ENCODE results near the gene POLK. TPM values are rescaled to one million over a fixed set of nuclear protein-coding genes. Genes with fewer than 3 reads are reported as not detected.
A peak's percentile ranks its signal among the peaks of the same experiment; 100 is the strongest.
"Not testable (repeated sequence)": the region's sequence is repeated elsewhere in the genome, so short reads cannot be mapped to it uniquely, and the experiment has no call there.

POLK gene
- total RNA-seq, 1 donor = 34.7 TPM

- peaks cover 10% of the 10 kb centered on the region for H3K4me1 ChIP-seq (ENCODE audit: insufficient read depth, low read length)
- no peaks in the 10 kb centered on the region for H4K20me1 ChIP-seq (ENCODE audit: insufficient read depth, low read length)
- H3K27ac ChIP-seq (ENCODE audit: low read depth, low read length) = no peak overlapping the region
These were observed 92.1 kb downstream of the POLK start for GRCh38 chr5:75603821-75604220.

DNA sequence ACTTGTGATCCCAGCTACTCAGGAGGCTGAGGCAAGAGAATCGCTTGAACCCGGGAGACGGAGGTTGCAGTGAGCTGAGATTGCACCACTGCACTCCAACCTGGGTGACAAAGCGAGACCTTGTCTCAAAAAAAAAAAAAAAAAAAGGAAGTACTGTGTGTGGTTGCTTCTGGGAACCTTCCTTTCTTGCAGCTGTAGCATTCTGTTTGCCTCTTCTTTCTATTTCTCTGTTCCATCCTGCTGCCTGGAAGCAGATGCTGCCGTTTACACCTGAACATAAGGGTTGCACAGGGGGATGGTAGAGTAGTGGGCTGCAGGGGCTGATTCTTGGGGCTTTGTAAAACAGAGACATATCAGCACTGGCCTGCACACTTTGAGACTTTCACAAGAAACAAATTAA is 95.7 kb downstream of the POLK start:
- H4K20me1 ChIP-seq (ENCODE audit: insufficient read depth, low read length); H3K4me2 ChIP-seq (ENCODE audit: insufficient read depth, low read length); H3K36me3 ChIP-seq (ENCODE audit: insufficient read depth, low read length); H3K79me2 ChIP-seq (ENCODE audit: insufficient read depth, low read length); DNase-seq (ENCODE audit: insufficient read length, low spot score, missing footprints); H2AFZ ChIP-seq (ENCODE audit: low read length); H3K27ac ChIP-seq (ENCODE audit: low read depth, low read length); H3K4me3 ChIP-seq (ENCODE audit: insufficient read depth, low read length); H3K27me3 ChIP-seq (ENCODE audit: insufficient read depth, low read length); H3K9me3 ChIP-seq (ENCODE audit: low read depth, low read length): not testable (repeated sequence)
- peaks cover 14% of the 10 kb centered on the region for H3K4me1 ChIP-seq (ENCODE audit: insufficient read depth, low read length)

More at GRCh38 chr5:75603821-75604220, 92.1 kb downstream of the POLK start:
- no peak overlapping the region for H3K4me2 ChIP-seq (ENCODE audit: insufficient read depth, low read length)
- no peak overlapping the region for H3K4me3 ChIP-seq (ENCODE audit: insufficient read depth, low read length)
- no peak overlapping the region for H2AFZ ChIP-seq (ENCODE audit: low read length)
- H3K27me3 ChIP-seq (ENCODE audit: insufficient read depth, low read length) = no peaks in the 10 kb centered on the region
- no peak for DNase-seq (ENCODE audit: insufficient read length, low spot score, missing footprints)
- H3K9me3 ChIP-seq (ENCODE audit: low read depth, low read length) = no peaks in the 10 kb centered on the region
- TF ChIP-seq CTCF (IDR thresholded peaks at IDR 0.05; ENCODE audit: extremely low read depth, low read depth, low read length) = no peak
- H3K79me2 ChIP-seq (ENCODE audit: insufficient read depth, low read length) = no peaks in the 10 kb centered on the region
- H3K36me3 ChIP-seq (ENCODE audit: insufficient read depth, low read length) = no peaks in the 10 kb centered on the region

GRCh38 chr5:75608870-75609269 is 97.2 kb downstream of the POLK start:
- no peak for TF ChIP-seq CTCF (IDR thresholded peaks at IDR 0.05; ENCODE audit: extremely low read depth, low read depth, low read length)
- Histone ChIP-seq H3K4me3 (ENCODE audit: insufficient read depth, low read length) (no peak overlapping the region), H3K9me3 (ENCODE audit: low read depth, low read length) (no peaks in the 10 kb centered on the region), H3K27ac (ENCODE audit: low read depth, low read length) (no peak overlapping the region), H3K79me2 (ENCODE audit: insufficient read depth, low read length) (no peaks in the 10 kb centered on the region), H3K27me3 (ENCODE audit: insufficient read depth, low read length) (no peaks in the 10 kb centered on the region), H2AFZ (ENCODE audit: low read length) (no peak overlapping the region), H4K20me1 (ENCODE audit: insufficient read depth, low read length) (no peaks in the 10 kb centered on the region), H3K36me3 (ENCODE audit: insufficient read depth, low read length) (no peaks in the 10 kb centered on the region), H3K4me1 (ENCODE audit: insufficient read depth, low read length) (peaks cover 4% of the 10 kb centered on the region), H3K4me2 (ENCODE audit: insufficient read depth, low read length) (no peak overlapping the region)
- DNase-seq (ENCODE audit: insufficient read length, low spot score, missing footprints) = no peak

DNA sequence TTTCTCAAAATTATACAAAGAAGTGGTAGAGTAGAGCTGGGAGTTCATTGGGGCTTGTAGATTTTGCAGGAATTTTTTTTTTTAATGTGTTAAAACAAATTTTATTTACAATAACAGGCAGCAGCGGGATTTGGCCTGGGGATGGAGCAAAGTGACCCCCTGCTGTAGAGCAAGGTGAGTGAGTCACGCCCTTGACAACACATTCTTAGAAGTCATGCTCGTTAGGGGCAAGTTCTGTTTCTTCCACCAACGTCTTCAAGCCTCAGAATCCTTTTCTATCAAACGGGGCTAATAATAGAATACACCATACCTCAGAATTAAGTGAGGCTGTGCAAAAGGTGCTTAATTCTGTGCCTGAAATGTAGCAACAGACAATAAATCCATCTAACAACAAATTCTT is 98.5 kb downstream of the POLK start:
- H3K27me3 ChIP-seq (ENCODE audit: insufficient read depth, low read length) = no peaks in the 10 kb centered on the region
- H2AFZ ChIP-seq (ENCODE audit: low read length) = no peak overlapping the region
- no peaks in the 10 kb centered on the region for H3K79me2 ChIP-seq (ENCODE audit: insufficient read depth, low read length)
- H3K9me3 ChIP-seq (ENCODE audit: low read depth, low read length) = no peaks in the 10 kb centered on the region
- H3K36me3 ChIP-seq (ENCODE audit: insufficient read depth, low read length) = no peaks in the 10 kb centered on the region
- DNase-seq (ENCODE audit: insufficient read length, low spot score, missing footprints) = no peak
- H4K20me1 ChIP-seq (ENCODE audit: insufficient read depth, low read length) = no peaks in the 10 kb centered on the region
- no peak overlapping the region for H3K4me2 ChIP-seq (ENCODE audit: insufficient read depth, low read length)
- peaks cover 3% of the 10 kb centered on the region for H3K4me1 ChIP-seq (ENCODE audit: insufficient read depth, low read length)
- H3K27ac ChIP-seq (ENCODE audit: low read depth, low read length) = no peak overlapping the region
- TF ChIP-seq CTCF (IDR thresholded peaks at IDR 0.05; ENCODE audit: extremely low read depth, low read depth, low read length) = no peak
- H3K4me3 ChIP-seq (ENCODE audit: insufficient read depth, low read length) = no peak overlapping the region

DNA sequence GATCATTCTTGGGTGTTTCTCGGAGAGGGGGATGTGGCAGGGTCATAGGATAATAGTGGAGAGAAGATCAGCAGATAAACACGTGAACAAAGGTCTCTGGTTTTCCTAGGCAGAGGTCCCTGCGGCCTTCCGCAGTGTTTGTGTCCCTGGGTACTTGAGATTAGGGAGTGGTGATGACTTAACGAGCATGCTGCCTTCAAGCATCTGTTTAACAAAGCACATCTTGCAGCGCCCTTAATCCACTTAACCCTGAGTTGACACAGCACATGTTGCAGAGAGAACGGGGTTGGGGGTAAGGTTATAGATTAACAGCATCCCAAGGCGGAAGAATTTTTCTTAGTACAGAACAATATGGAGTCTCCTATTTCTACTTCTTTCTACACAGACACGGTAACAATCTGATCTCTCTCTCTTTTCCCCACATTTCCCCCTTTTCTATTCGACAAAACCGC is 99.2 kb downstream of the POLK start:
- DNase-seq (ENCODE audit: insufficient read length, low spot score, missing footprints) = not testable (repeated sequence)

More for the DNA sequence above, 99.2 kb downstream of the POLK start:
- H3K27me3 ChIP-seq (ENCODE audit: insufficient read depth, low read length); H2AFZ ChIP-seq (ENCODE audit: low read length); H3K79me2 ChIP-seq (ENCODE audit: insufficient read depth, low read length); H3K4me1 ChIP-seq (ENCODE audit: insufficient read depth, low read length); H3K27ac ChIP-seq (ENCODE audit: low read depth, low read length); H3K36me3 ChIP-seq (ENCODE audit: insufficient read depth, low read length); H4K20me1 ChIP-seq (ENCODE audit: insufficient read depth, low read length); H3K9me3 ChIP-seq (ENCODE audit: low read depth, low read length): not testable (repeated sequence)
- Histone ChIP-seq H3K4me3 (ENCODE audit: insufficient read depth, low read length) (peak overlapping the region; percentile 79), H3K4me2 (ENCODE audit: insufficient read depth, low read length) (peak overlapping the region; percentile 95)

Measured in osteoblast (primary cell).